Neural cell (in vitro differentiated cells): ENCODE results near the gene ARPC5. TPM values are rescaled to one million over a fixed set of nuclear protein-coding genes. Genes with fewer than 3 reads are reported as not detected.

Experiments
- H2AFZ ChIP-seq: fragments of 200-600, 300-800 bp; sonication (generic), shearing (Covaris generic); 2 replicates; pipeline ENCODE4 v1.6.0; 2014; ENCODE audit warnings: low read depth, mild to moderate bottlenecking, antibody characterized with exemption, low read length, moderate library complexity
- H3F3A ChIP-seq: fragments of 200-600 bp; shearing (Covaris generic); 2 replicates; pipeline ENCODE4 v1.6.1; 2016; ENCODE audit warnings: mild to moderate bottlenecking, moderate library complexity, mixed read lengths, antibody characterized with exemption, low read length; ENCODE audit not compliant: insufficient read depth, poor library complexity, severe bottlenecking
- H3K27ac ChIP-seq: fragments of 200-600, 300-800 bp; sonication (generic), shearing (Covaris generic); 2 replicates; pipeline ENCODE4 v1.5.1; 2014; ENCODE audit warnings: mild to moderate bottlenecking, low read length, moderate library complexity
- H3K27me3 ChIP-seq: fragments of 300-800, 200-600 bp; sonication (generic), shearing (Covaris generic); 2 replicates; pipeline ENCODE4 v1.6.0; 2014; ENCODE audit warnings: mild to moderate bottlenecking, low read depth, low read length, moderate library complexity; ENCODE audit not compliant: insufficient read depth
- H3K36me3 ChIP-seq: fragments of 300-800, 200-600 bp; sonication (generic), shearing (Covaris generic); 2 replicates; pipeline ENCODE4 v1.5.1; 2014; ENCODE audit warnings: mild to moderate bottlenecking, antibody characterized with exemption, low read length, moderate library complexity; ENCODE audit not compliant: insufficient read depth
- H3K4me2 ChIP-seq: fragments of 300-800, 200-600 bp; sonication (generic), shearing (Covaris generic); 2 replicates; pipeline ENCODE4 v1.6.0; 2014; ENCODE audit warnings: mild to moderate bottlenecking, low read length
- H3K4me3 ChIP-seq: fragments of 300-800, 200-600 bp; sonication (generic), shearing (Covaris generic); 2 replicates; pipeline ENCODE4 v1.5.1; 2014; ENCODE audit warnings: mild to moderate bottlenecking, low read length, moderate library complexity
- H3K79me2 ChIP-seq: fragments of 200-600 bp; shearing (Covaris generic); replicated peaks from 2 replicates; pipeline ENCODE4 v1.6.0; 2014; ENCODE audit warnings: mild to moderate bottlenecking, low read length, moderate library complexity; ENCODE audit not compliant: insufficient read depth
- H3K9ac ChIP-seq: fragments of 300-800, 200-600 bp; sonication (generic), shearing (Covaris generic); 2 replicates; pipeline ENCODE4 v1.6.1; 2016; ENCODE audit warnings: mild to moderate bottlenecking, low read length, mixed read lengths
- H3K9me2 ChIP-seq: fragments of 200-600 bp; shearing (Covaris generic); 2 replicates; pipeline ENCODE4 v1.6.1; 2016; ENCODE audit warnings: mild to moderate bottlenecking, low read length, mixed read lengths; ENCODE audit not compliant: insufficient read depth
- H3K9me3 ChIP-seq: fragments of 200-600, 300-800 bp; sonication (generic), shearing (Covaris generic); 2 replicates; pipeline ENCODE4 v1.6.1; 2016; ENCODE audit warnings: mild to moderate bottlenecking, mixed run types, low read length, moderate library complexity, mixed read lengths
- H4K20me1 ChIP-seq: fragments of 200-600 bp; shearing (Covaris generic); 2 replicates; pipeline ENCODE4 v1.6.1; 2016; ENCODE audit warnings: mild to moderate bottlenecking, mixed run types; ENCODE audit not compliant: insufficient read depth
- CTCF ChIP-seq: fragments of 450-650 bp; IDR thresholded peaks from 2 replicates; pipeline ENCODE4 v1.5.1; 2014; ENCODE audit warnings: antibody characterized with exemption, mild to moderate bottlenecking, moderate library complexity; ENCODE audit not compliant: poor library complexity, severe bottlenecking
- EP300 ChIP-seq: fragments of 450-650 bp; conservative IDR thresholded peaks from 2 replicates; pipeline ENCODE4 v1.6.1; 2014; ENCODE audit warnings: antibody characterized with exemption, mild to moderate bottlenecking, moderate library complexity; ENCODE audit not compliant: poor library complexity, severe bottlenecking
- EZH2 ChIP-seq: fragments of 200-600, 300-800 bp; shearing (Covaris generic), sonication (generic); IDR thresholded peaks from 2 replicates; pipeline ENCODE4 v1.6.1; 2014; ENCODE audit warnings: antibody characterized with exemption, low read length, borderline replicate concordance, mild to moderate bottlenecking; ENCODE audit not compliant: insufficient read depth, poor library complexity, severe bottlenecking
- MXI1 ChIP-seq: fragments of 450-650 bp; conservative IDR thresholded peaks from 2 replicates; pipeline ENCODE4 v1.6.1; 2014; ENCODE audit warnings: antibody characterized with exemption, mild to moderate bottlenecking; ENCODE audit not compliant: poor library complexity, severe bottlenecking
- POLR2AphosphoS5 ChIP-seq: IDR thresholded peaks from 2 replicates; pipeline ENCODE4 v1.6.1; 2012
- RAD21 ChIP-seq: fragments of 450-650 bp; conservative IDR thresholded peaks from 2 replicates; pipeline ENCODE4 v1.6.1; 2014; ENCODE audit warnings: antibody characterized with exemption, mild to moderate bottlenecking, moderate library complexity
- SMC3 ChIP-seq: fragments of 450-650 bp; conservative IDR thresholded peaks from 2 replicates; pipeline ENCODE4 v1.6.1; 2014; ENCODE audit warnings: antibody characterized with exemption, mild to moderate bottlenecking, moderate library complexity; ENCODE audit not compliant: poor library complexity
- TAF1 ChIP-seq: IDR thresholded peaks from 2 replicates; pipeline ENCODE4 v1.6.1; 2012; ENCODE audit warnings: low read depth
- polyA plus RNA-seq: library from polyadenylated mRNA; depleted of rRNA; stranded (reverse); fragments of >200 nt; gene quantifications from 2 replicates; pipeline ENCODE4 v1.2.3, GENCODE V29; 2014
- TF ChIP-seq, protein P1 (sequence below): IDR thresholded peaks from 2 replicates; pipeline ENCODE4 v1.6.1; 2012; ENCODE audit warnings: borderline replicate concordance

The ARPC5 gene
- polyA plus RNA-seq, 1 donor from 2014 or later, result 197 TPM

- TF ChIP-seq MXI1 (no peak), EP300 (no peak), RAD21 (no peak), EZH2 (no peak), TAF1 (no peak), CTCF (no peak), POLR2AphosphoS5 (no peak), SMC3 (no peak)
- TF ChIP-seq, protein P1, sequence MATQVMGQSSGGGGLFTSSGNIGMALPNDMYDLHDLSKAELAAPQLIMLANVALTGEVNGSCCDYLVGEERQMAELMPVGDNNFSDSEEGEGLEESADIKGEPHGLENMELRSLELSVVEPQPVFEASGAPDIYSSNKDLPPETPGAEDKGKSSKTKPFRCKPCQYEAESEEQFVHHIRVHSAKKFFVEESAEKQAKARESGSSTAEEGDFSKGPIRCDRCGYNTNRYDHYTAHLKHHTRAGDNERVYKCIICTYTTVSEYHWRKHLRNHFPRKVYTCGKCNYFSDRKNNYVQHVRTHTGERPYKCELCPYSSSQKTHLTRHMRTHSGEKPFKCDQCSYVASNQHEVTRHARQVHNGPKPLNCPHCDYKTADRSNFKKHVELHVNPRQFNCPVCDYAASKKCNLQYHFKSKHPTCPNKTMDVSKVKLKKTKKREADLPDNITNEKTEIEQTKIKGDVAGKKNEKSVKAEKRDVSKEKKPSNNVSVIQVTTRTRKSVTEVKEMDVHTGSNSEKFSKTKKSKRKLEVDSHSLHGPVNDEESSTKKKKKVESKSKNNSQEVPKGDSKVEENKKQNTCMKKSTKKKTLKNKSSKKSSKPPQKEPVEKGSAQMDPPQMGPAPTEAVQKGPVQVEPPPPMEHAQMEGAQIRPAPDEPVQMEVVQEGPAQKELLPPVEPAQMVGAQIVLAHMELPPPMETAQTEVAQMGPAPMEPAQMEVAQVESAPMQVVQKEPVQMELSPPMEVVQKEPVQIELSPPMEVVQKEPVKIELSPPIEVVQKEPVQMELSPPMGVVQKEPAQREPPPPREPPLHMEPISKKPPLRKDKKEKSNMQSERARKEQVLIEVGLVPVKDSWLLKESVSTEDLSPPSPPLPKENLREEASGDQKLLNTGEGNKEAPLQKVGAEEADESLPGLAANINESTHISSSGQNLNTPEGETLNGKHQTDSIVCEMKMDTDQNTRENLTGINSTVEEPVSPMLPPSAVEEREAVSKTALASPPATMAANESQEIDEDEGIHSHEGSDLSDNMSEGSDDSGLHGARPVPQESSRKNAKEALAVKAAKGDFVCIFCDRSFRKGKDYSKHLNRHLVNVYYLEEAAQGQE, result no peak
- H3K36me3 ChIP-seq, result no peaks in the 10 kb centered on the region
- no peaks in the 10 kb centered on the region for H3K9me2 ChIP-seq
- no peaks in the 10 kb centered on the region for H3K27me3 ChIP-seq
- H3F3A ChIP-seq, result no peaks in the 10 kb centered on the region
- no peak overlapping the region for H3K27ac ChIP-seq
- H4K20me1 ChIP-seq, result no peaks in the 10 kb centered on the region
- no peak overlapping the region for H3K9ac ChIP-seq
- H3K4me3 ChIP-seq, result no peak overlapping the region
- no peaks in the 10 kb centered on the region for H3K79me2 ChIP-seq
- H3K9me3 ChIP-seq, result no peaks in the 10 kb centered on the region
- no peak overlapping the region for H2AFZ ChIP-seq
- H3K4me2 ChIP-seq, result no peak overlapping the region
Observed at GRCh38 chr1:183578856-183579255, 56.7 kb downstream of the ARPC5 start.

- H4K20me1 ChIP-seq, result no peaks in the 10 kb centered on the region
- no peaks in the 10 kb centered on the region for H3K9me2 ChIP-seq
- no peak overlapping the region for H2AFZ ChIP-seq
- H3K27me3 ChIP-seq, result no peaks in the 10 kb centered on the region
- no peak overlapping the region for H3K4me2 ChIP-seq
- TF ChIP-seq RAD21, result no peak
- TF ChIP-seq SMC3, result no peak
- TF ChIP-seq CTCF, result no peak
- no peak overlapping the region for H3K27ac ChIP-seq
- no peaks in the 10 kb centered on the region for H3F3A ChIP-seq
- no peak overlapping the region for H3K9ac ChIP-seq
- H3K9me3 ChIP-seq, result no peaks in the 10 kb centered on the region
- no peaks in the 10 kb centered on the region for H3K36me3 ChIP-seq
- no peak overlapping the region for H3K4me3 ChIP-seq
- no peaks in the 10 kb centered on the region for H3K79me2 ChIP-seq
Observed at GRCh38 chr1:183577897-183578465, 57.6 kb downstream of the ARPC5 start.
